ENCODE data around the gene TEKT2.

TEKT2 gene

GRCh38 chr1:36083219-36083618 is 675 bp upstream of the TEKT2 start:
- Histone ChIP-seq H2AFZ (ENCODE audit: low read depth, low read length, severe bottlenecking) (no peak overlapping the region), H3K27ac (ENCODE audit: low read depth, low read length) (no peak overlapping the region), H3K9me2 (replicated peaks; ENCODE audit: insufficient read depth, low read length) (no peaks in the 10 kb centered on the region), H3K4me3 (ENCODE audit: insufficient read depth, low read length, poor library complexity, severe bottlenecking) (no peak overlapping the region), H3F3A (ENCODE audit: insufficient read depth) (no peaks in the 10 kb centered on the region), H3K36me3 (ENCODE audit: low read length) (no peaks in the 10 kb centered on the region), H3K4me2 (ENCODE audit: low read depth, low read length, poor library complexity, severe bottlenecking) (no peak overlapping the region), H3K27me3 (ENCODE audit: low read length) (no peaks in the 10 kb centered on the region), H3K79me2 (ENCODE audit: insufficient read depth, low read length) (no peaks in the 10 kb centered on the region), H4K20me1 (ENCODE audit: low read depth, low read length) (no peaks in the 10 kb centered on the region), H3K9ac (ENCODE audit: low read length) (no peak overlapping the region), H3K9me3 (ENCODE audit: insufficient read depth, low read length) (no peaks in the 10 kb centered on the region)
- no peak for TF ChIP-seq EZH2phosphoT487 (conservative IDR thresholded peaks at IDR 0.05; ENCODE audit: low read length)

- H3K27ac ChIP-seq (ENCODE audit: low read depth, low read length): no peak overlapping the region
- H3K9me3 ChIP-seq (ENCODE audit: insufficient read depth, low read length): no peaks in the 10 kb centered on the region
- no peaks in the 10 kb centered on the region for H3K36me3 ChIP-seq (ENCODE audit: low read length)
- no peak overlapping the region for H3K4me3 ChIP-seq (ENCODE audit: insufficient read depth, low read length, poor library complexity, severe bottlenecking)
- H3K79me2 ChIP-seq (ENCODE audit: insufficient read depth, low read length): peaks cover 7% of the 10 kb centered on the region
- H2AFZ ChIP-seq (ENCODE audit: low read depth, low read length, severe bottlenecking): no peak overlapping the region
- H4K20me1 ChIP-seq (ENCODE audit: low read depth, low read length): no peaks in the 10 kb centered on the region
- TF ChIP-seq EZH2phosphoT487 (conservative IDR thresholded peaks at IDR 0.05; ENCODE audit: low read length) (no peak), CTCF (IDR thresholded peaks at IDR 0.05; ENCODE audit: insufficient read depth, low read length, poor library complexity, severe bottlenecking) (no peak)
- no peaks in the 10 kb centered on the region for H3F3A ChIP-seq (ENCODE audit: insufficient read depth)
- H3K4me2 ChIP-seq (ENCODE audit: low read depth, low read length, poor library complexity, severe bottlenecking): no peak overlapping the region
- H3K9me2 ChIP-seq (replicated peaks; ENCODE audit: insufficient read depth, low read length): no peaks in the 10 kb centered on the region
- no peaks in the 10 kb centered on the region for H3K27me3 ChIP-seq (ENCODE audit: low read length)
- H3K9ac ChIP-seq (ENCODE audit: low read length): no peak overlapping the region
Observed at GRCh38 chr1:36084497-36085115, 712 bp downstream of the TEKT2 start.

- H3K9me3 ChIP-seq (ENCODE audit: insufficient read depth, low read length): no peaks in the 10 kb centered on the region
- peaks cover 12% of the 10 kb centered on the region for H3K79me2 ChIP-seq (ENCODE audit: insufficient read depth, low read length)
- H3K36me3 ChIP-seq (ENCODE audit: low read length): no peaks in the 10 kb centered on the region
- no peak overlapping the region for H2AFZ ChIP-seq (ENCODE audit: low read depth, low read length, severe bottlenecking)
- H4K20me1 ChIP-seq (ENCODE audit: low read depth, low read length): no peaks in the 10 kb centered on the region
- TF ChIP-seq EZH2phosphoT487 (conservative IDR thresholded peaks at IDR 0.05; ENCODE audit: low read length): no peak
- TF ChIP-seq CTCF (IDR thresholded peaks at IDR 0.05; ENCODE audit: insufficient read depth, low read length, poor library complexity, severe bottlenecking): no peak
- H3K27ac ChIP-seq (ENCODE audit: low read depth, low read length): no peak overlapping the region
- H3K9ac ChIP-seq (ENCODE audit: low read length): no peak overlapping the region
- no peak overlapping the region for H3K4me2 ChIP-seq (ENCODE audit: low read depth, low read length, poor library complexity, severe bottlenecking)
- no peaks in the 10 kb centered on the region for H3K27me3 ChIP-seq (ENCODE audit: low read length)
- H3K4me3 ChIP-seq (ENCODE audit: insufficient read depth, low read length, poor library complexity, severe bottlenecking): no peak overlapping the region
- no peaks in the 10 kb centered on the region for H3K9me2 ChIP-seq (replicated peaks; ENCODE audit: insufficient read depth, low read length)
- H3F3A ChIP-seq (ENCODE audit: insufficient read depth): no peaks in the 10 kb centered on the region
Observed at GRCh38 chr1:36085126-36085525, 1.2 kb downstream of the TEKT2 start.

GRCh38 chr1:36085686-36086526 is 2.0 kb downstream of the TEKT2 start:
- H3K27me3 ChIP-seq (ENCODE audit: low read length): no peaks in the 10 kb centered on the region
- peaks cover 14% of the 10 kb centered on the region for H3K79me2 ChIP-seq (ENCODE audit: insufficient read depth, low read length)
- no peak overlapping the region for H3K9ac ChIP-seq (ENCODE audit: low read length)
- H3K36me3 ChIP-seq (ENCODE audit: low read length): no peaks in the 10 kb centered on the region
- H3K4me2 ChIP-seq (ENCODE audit: low read depth, low read length, poor library complexity, severe bottlenecking): no peak overlapping the region
- H3K9me3 ChIP-seq (ENCODE audit: insufficient read depth, low read length): no peaks in the 10 kb centered on the region
- no peaks in the 10 kb centered on the region for H4K20me1 ChIP-seq (ENCODE audit: low read depth, low read length)
- no peak overlapping the region for H3K4me3 ChIP-seq (ENCODE audit: insufficient read depth, low read length, poor library complexity, severe bottlenecking)
- no peak overlapping the region for H2AFZ ChIP-seq (ENCODE audit: low read depth, low read length, severe bottlenecking)
- H3K9me2 ChIP-seq (replicated peaks; ENCODE audit: insufficient read depth, low read length): no peaks in the 10 kb centered on the region
- no peaks in the 10 kb centered on the region for H3F3A ChIP-seq (ENCODE audit: insufficient read depth)
- no peak for TF ChIP-seq EZH2phosphoT487 (conservative IDR thresholded peaks at IDR 0.05; ENCODE audit: low read length)
- H3K27ac ChIP-seq (ENCODE audit: low read depth, low read length): no peak overlapping the region

All from SU-DHL-6 (cell line).